Epidermal melanocyte (primary cell): ENCODE results near the gene ZNF383.
"Not testable (repeated sequence)": the region's sequence is repeated elsewhere in the genome, so short reads cannot be mapped to it uniquely, and the experiment has no call there.

ENCODE experiments used
- DNase-seq: peaks from one replicate; pipeline ENCODE4 v3.0.0; 2011; ENCODE audit warnings: low spot score; ENCODE audit not compliant: insufficient read length

ZNF383 gene

DNA sequence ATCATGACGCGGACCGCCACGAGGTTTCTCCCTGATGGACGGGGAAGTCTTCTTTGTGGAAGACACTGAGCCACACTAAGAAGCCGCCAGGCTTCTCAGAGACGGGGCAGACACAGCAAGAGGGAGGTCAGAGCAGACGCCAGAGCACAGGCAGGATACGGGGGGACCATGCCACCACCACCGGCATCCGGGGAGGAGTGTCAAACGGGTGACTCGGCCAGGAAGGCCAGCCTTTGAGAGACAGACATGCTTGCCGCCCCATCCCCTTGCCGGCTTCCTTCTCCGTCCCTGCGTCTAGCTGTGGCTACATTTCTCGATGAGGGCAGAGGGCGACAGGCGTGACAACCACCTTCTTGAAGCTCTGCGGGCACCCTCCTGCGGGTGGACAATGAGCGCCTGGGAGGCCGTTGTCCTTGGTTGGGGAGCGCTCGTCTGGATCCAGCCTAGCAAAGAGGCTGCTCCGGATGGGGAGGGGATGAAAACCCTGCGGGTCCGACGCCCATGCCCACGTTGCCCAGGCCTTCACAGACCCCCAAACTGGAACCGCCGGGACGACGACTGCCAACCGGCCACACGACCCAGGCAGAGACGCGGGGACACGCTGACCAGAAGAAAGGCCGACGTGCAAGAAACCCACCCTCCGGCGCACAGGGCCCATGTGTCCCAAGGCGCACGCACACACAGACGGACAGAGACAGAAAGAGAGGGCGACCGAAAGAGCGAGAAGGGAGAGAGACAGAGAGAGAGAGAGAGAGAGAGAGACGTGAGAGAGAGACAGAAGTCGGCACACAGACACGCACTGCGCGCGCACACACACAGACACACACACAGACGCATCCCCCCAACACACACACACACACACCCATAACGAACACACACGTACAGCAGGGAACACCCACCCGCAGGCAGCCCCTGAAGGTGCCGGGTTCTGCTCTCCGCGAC is 75.3 kb downstream of the ZNF383 start:
- not testable (repeated sequence) for DNase-seq

DNA sequence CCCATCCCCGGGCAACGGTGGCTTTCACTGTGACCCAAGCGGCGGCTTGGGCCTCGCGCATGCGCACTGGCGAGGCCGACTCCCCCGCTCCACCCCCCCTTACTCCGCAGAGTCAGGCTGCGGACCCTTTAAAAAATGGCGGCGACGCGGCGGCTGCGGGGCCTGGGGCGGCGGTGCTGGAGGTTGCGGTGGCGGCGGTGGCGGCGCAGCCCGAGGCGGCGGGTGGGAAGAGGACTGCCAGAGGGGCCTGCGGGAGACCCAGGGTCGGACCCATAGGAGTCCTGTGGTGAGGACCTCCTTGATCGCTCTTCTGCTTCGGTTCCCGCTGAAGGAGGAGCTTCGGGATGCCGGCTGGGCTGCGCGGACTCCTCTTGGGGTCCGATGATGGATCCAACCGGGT is 76.2 kb downstream of the ZNF383 start:
- DNase-seq = not testable (repeated sequence)
